SH-SY5Y (cell line): Measurements from ENCODE around the gene MAL.

Experiments
- GATA2 ChIP-seq: IDR thresholded peaks from 2 replicates; pipeline ENCODE4 v1.6.1; 2011; ENCODE audit warnings: mild to moderate bottlenecking, low read depth, low read length
- GATA3 ChIP-seq: IDR thresholded peaks from 2 replicates; pipeline ENCODE4 v1.6.1; 2011; ENCODE audit warnings: low read depth, mild to moderate bottlenecking, low read length, moderate library complexity

Gene MAL

DNA sequence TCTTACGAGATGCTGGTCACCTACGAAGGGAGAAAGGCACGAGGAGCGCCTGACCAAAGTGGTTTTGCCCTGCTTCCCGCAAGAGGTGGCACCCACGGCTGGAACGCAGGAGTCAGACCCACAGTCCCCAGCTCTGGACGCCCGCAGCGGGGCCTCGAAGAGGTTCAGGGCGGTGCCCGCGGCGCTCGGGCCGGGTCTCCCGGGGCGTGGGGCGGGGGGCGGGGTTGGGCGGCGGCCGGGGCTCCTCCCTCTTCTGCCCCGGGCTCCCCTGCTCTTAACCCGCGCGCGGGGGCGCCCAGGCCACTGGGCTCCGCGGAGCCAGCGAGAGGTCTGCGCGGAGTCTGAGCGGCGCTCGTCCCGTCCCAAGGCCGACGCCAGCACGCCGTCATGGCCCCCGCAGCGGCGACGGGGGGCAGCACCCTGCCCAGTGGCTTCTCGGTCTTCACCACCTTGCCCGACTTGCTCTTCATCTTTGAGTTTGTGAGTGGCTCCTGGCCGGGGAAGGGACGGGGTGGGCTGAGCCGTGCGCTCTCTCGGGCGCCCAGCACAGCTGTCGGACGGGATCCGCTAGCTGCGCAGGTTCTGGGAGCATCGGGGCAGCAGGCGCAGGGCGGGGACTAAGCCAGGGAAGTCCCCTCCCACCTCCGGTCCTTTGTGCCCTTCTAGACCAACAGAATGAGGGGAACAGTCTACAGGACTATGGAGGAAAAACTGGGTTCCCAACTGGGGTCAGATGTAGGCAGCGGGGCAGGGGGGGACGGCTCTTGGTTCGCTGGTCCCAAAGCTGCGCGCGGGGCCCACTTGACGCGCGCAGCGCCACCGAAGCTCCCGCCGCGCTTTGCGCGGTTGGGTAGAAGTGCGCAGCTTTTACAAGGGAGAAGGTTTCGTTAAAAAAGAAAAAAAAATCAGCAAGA is at the start of gene MAL:
Gene MAL (plus strand): TSS at position 303 of the 914 bp plus-strand sequence. CDS start 85 bp downstream, at position 388.
- TF ChIP-seq GATA2 (no peak), GATA3 (no peak)

DNA sequence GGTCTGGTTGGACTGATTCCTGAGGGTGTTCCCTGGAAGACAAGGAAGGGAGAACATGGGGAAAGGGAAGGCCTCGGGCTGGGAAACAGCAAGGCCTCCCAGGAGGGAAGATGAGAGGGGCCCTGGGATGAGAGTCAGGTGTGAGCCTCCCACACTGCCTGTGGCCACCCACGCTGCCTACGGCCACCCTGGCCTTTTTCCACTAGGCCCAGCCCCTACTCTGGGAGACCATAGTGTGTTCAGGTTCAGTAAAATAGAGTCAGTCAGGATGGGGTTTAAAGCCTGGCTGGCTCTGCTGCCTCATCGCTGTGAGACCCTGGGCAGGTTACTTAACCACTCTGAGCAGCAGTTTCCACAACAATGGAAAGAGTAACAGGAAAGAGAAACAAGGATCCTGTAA is 47.7 kb upstream of the MAL start:
- TF ChIP-seq GATA2 (no peak), GATA3 (no peak)

DNA sequence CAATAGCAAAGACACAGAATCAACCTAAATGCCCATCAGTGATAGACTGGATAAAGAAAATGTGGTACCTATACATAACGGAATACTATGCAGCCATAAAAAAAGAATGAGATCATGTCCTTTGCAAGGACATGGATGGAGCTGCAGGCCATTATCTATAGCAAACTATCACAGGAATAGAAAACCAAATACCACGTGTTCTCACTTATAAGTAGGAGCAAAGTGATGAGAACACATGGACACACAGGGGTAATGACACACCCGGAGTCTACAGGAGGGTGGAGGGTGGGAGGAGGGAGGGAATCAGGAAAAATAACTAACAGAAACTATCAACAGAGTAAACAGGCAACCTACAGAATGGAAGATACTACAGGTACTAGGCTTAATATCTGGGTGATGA is 46.6 kb upstream of the MAL start:
- TF ChIP-seq GATA2 (no peak), GATA3 (no peak)

DNA sequence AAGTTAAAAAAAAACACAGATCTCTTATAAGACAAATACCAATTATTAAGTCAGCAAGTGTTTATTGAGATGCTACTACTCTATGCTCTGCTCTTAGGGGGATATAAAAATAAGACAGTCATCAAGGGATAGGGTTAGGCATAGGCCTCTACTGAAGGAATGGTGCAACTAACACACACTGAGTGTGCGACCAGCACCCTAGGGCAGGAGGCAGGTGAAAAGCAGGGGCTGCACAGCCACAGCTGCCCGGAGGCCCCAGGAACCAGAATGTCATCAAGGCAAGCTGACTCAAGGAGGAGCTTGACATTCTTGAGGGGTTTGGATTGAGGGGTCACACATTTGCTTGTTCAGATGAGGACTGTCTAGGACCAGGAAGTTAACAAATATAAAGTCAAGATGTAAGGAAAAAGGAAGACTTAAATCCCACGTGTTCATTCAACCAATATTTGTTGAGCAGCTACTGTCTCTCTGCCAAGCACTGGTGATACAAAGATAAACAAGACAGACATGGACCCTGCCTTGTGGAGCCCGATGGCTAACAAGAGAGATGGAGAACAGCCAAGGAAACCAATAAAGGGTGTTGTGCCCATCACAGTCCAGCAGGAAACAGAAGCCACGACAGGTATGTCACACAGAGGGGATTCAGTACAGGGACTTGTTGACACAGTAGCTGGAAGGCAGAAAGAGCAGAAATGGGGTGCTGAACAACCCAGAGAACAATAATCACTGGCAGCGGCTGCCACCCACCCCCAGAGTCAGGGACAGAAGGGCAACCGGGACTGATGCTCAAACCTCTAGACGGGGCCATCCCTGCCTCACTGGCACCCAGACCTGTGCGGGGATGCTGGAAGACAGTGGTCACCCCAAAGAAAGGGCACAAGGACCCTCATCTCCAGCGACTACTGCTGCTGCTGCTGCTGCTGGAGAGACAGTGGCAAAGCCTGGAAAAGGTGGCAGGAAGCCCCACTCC is 45.8 kb upstream of the MAL start:
- TF ChIP-seq GATA3, result no peak
- TF ChIP-seq GATA2, result no peak

DNA sequence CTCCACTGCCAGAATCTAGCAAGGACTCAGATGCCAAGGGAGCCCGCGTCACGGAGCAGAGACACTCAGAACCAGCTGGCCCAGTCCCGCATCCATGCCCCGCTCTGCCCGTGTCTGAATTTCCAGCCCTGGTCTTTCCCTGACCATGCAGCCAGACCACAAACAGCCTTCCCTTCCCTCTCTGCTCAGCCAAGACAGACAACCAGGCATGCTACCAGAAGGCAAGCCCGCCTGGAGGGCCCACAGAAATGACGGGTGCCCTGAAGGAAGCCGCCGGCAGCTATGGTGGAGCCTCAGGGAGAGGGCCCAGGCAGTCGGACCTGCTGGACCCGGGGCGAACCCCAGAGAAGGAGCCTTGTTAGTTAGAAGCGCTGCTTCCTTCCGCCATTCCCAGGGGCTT is 45.1 kb upstream of the MAL start:
- TF ChIP-seq GATA2 (no peak), GATA3 (no peak)

DNA sequence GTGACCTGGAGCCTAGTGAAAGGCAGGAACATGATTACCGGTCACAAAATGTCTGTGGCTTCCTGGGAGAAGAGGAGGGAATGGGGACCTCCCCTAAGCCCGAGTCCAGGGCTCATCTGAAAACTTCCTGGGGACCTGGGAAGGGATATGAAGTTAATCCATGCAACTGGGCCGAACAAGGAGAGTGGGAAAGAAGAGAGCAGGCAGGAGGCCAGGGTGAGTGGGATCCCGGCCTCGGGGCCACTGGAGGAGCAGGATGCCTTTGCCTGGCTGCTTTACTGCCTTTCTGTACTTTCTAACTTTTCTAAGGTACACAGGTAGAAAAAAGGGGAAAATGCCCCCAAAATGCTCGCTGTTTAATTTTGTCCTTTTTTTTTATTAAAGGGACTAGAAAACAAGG is 43.4 kb upstream of the MAL start:
- TF ChIP-seq GATA2 (no peak), GATA3 (no peak)

DNA sequence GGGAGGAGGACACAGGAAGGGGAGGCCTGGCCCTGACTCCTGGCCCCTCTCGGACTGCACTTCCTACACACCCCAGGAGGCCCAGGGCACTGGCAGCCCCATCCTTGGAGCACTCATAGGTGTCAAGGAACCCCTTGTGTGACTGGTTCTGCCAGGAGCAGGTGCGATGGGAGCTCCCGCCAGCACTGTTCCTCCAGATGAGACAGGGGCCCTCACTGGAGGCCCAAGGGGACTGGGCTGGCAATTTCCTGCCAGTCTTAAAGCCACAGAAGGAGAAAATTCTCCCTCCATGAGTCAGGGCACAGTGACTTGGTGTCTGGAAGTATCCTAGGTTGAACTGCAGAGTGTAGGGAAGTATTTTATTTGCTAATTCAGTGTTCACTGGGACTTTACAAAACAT is 42.8 kb upstream of the MAL start:
- no peak for TF ChIP-seq GATA3
- no peak for TF ChIP-seq GATA2

DNA sequence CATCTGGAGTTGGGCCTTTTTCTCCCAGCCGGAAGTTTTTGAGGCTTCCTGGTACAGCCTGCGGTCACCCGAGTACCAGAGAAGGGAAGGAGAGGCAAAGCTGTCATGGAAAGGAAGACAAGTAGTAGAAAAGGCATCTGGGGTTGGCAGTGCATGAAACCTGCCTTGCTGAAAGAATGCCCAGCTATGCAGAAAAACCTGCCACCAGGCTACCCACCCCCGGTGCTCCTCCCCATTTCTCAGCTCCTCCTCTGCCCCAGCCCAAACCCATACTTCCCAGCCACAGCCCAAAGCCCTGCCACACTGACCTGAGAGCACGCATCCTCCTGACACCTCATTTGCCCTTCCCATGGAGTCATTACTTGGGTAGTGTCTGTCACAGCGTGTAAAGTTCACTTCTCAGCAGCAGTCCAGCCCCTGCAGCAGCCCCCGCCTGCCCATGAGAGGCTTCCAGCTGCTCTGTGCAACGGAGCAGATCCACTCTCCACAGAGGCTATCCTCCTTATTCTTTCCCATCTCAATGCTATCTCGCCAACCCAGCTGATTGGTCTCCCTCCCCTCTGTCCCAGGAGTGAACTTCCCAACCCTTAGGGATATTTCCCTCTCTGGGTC is 40.4 kb upstream of the MAL start:
- TF ChIP-seq GATA3, result no peak
- TF ChIP-seq GATA2, result no peak

DNA sequence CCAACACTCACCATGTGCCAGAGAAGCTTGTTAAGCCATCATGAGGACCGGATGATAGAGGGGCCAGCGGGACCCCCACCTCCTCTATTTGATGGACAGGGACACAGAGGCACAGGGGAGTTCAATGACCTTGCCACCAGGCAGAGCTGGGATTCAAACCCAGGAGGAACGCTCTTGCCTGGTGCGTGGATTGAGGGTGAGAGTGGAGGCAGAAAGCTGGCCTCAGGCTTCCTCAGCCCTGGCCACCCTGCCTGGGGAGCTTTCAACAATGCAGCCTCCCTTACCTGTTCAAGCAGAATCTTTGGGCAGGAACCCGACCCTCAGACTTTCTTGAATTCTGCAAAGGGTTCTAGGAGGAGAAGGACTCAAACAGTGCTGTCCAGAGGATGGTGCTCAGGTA is 39.9 kb upstream of the MAL start:
- TF ChIP-seq GATA2 (no peak), GATA3 (no peak)

DNA sequence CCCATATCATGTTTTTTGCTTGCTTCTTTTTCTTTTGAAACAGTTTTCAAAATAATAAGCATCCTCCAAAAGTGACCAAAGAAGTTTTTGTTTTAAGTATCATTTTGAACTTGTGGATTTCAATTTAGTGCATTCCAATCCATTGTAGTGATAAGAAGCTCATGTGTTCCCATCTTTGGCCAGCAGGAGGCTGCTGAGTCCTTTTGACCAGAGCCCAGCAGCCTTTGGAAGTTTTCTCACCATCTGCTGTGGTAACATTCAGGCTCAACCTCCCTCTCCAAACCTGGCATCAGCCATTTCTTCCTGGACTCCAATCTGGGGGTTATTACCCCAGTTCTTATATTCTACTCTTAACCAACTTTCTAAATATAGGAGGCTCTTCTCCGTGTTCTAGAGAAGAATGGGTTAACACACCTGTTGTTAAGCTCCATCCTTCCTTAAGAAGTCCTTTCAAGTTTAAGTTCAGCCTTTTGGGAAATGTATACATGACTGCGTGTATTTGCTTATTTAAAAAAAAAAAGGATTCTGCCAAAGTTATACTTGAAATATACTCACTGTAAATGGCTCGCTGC is 39.0 kb upstream of the MAL start:
- TF ChIP-seq GATA3, result no peak
- TF ChIP-seq GATA2, result no peak

DNA sequence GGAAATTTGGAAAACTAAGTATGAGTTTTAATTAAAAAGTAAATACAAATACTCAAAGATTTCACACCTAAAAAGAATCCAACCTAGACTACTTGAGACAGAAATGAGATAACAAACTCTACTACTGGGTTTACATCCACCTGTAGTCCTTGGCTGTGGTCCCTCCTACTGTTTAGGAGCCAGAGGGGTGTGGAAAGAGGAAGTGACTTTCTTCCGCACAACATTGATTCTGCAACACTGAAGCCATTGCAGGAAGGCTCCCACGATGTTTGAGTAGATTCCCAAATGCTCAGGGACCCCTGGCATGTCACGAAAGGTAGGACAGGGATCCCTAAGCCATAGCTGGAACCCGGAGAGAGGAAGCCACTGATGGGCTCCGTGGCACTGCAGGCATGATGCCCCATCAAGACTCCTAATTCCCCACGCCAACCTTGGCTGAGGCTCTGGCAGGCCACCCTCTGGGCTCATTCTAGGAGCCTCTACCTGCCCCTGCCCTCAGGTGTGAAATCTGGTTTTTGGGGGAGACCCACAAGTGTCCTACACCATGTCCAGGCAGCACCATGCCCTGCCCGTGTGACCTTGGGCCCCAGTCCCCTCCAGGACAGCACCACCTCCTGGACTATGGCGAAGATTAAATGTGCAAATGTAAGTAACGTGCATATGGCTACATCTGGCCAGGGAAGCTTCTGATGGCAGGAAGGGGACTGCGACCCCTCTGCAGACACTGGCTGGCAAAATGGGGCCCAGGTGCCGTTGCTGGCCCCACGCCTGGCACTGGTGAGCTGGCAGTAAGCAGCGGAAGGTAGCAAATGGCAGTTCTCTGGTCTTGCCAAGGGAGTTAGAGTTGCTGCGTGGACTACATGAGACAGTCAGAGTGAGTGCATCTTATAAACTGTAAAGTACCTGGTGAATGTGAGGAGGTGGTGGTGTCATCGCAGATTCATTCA is 38.2 kb upstream of the MAL start:
- TF ChIP-seq GATA2 (no peak), GATA3 (no peak)

DNA sequence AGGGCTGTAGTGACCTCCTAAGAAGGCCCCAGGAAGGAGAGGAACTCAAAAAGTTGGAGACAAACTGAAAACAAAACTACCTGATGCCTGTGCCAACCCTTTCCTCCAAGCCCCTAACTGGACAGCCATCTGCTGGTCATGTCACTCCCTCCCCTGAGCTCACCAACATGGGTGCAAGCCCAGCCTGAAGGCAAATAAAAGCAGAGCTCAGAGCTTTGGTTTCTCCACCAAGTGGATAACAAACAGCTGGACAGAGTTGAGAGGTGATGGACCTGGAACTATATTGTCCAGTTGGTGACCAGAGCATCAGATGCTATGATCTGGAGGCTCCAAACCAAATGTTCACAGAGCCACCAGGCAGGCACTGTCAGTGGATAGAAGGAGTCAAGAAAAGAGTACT is 34.6 kb upstream of the MAL start:
- no peak for TF ChIP-seq GATA3
- no peak for TF ChIP-seq GATA2

DNA sequence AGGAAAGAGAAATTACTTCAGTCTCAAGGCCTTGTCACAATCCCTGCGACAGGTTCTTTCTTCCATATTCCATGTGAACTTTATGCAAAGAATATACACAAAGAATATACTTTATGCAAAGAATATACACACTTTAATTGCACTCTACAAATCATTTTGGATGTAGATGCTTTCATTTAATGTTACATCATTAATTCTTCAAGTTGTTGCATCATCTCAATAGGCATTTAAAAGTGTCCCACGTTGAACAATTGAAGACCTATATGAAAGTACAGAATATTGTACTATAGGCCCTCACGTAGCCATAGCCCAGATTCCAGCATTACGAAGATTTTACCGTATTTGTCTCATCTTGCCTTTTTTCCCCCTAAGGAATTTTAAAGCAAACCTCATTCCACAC is 33.1 kb upstream of the MAL start:
- TF ChIP-seq GATA3, result no peak
- no peak for TF ChIP-seq GATA2
